Measurements from ENCODE around the gene CROCC. TPM values are rescaled to one million over a fixed set of nuclear protein-coding genes. Genes with fewer than 3 reads are reported as not detected.

Gene CROCC
- total and polyA plus RNA-seq, 4 donors, result 10.5 to 68.7 (median 26.4) TPM

Other genes with a start within 250 kb of the CROCC start
- gene RNU1-4, start 181.4 kb upstream of the CROCC start, total RNA-seq, result 1,000 to 10,000 TPM; 7,231 to 8,154 TPM
- not detected for gene RNU1-4, start 181.4 kb upstream of the CROCC start, polyA plus RNA-seq
- gene RNU1-2, start 26.0 kb upstream of the CROCC start, total RNA-seq, result 1,000 to 10,000 TPM; 7,231 to 8,154 TPM
- not detected for gene RNU1-2, start 26.0 kb upstream of the CROCC start, polyA plus RNA-seq
- gene MFAP2, start 58.7 kb downstream of the CROCC start, total RNA-seq, result 10 to 100 TPM; 29.9 to 65.3 TPM
- 10 to 100 TPM; 21.3 to 53.6 TPM for gene MFAP2, start 58.7 kb downstream of the CROCC start, polyA plus RNA-seq
- gene ATP13A2, start 90.0 kb downstream of the CROCC start, total RNA-seq, result 10 to 100 TPM; 28.0 to 36.7 TPM
- 10 to 100 TPM in 1 of 2 donors, 1 to 10 TPM in 1; 9.4 to 27.8 TPM for gene ATP13A2, start 90.0 kb downstream of the CROCC start, polyA plus RNA-seq
- gene SDHB, start 132.1 kb downstream of the CROCC start, total RNA-seq, result 10 to 100 TPM; 55.1 to 71.6 TPM
- 100 to 1,000 TPM in 1 of 2 donors, 10 to 100 TPM in 1; 71.8 to 130 TPM for gene SDHB, start 132.1 kb downstream of the CROCC start, polyA plus RNA-seq
- 1 to 10 TPM; 1.8 to 2.2 TPM for gene PADI2, start 197.5 kb downstream of the CROCC start, total RNA-seq
- gene PADI2, start 197.5 kb downstream of the CROCC start, polyA plus RNA-seq, result 1 to 10 TPM in 1 of 2 donors, under 1 TPM in 1; 0.87 to 2.9 TPM